HG03175 (cell line): Measurements from ENCODE around the gene NR4A1.

Source experiments
- ATAC-seq: cut with Tn5 transposase; IDR thresholded peaks from one replicate; pipeline ENCODE4 v1.9.1; 2021; ENCODE audit warnings: mild to moderate bottlenecking, moderate library complexity; ENCODE audit not compliant: unreplicated experiment

Gene NR4A1

DNA sequence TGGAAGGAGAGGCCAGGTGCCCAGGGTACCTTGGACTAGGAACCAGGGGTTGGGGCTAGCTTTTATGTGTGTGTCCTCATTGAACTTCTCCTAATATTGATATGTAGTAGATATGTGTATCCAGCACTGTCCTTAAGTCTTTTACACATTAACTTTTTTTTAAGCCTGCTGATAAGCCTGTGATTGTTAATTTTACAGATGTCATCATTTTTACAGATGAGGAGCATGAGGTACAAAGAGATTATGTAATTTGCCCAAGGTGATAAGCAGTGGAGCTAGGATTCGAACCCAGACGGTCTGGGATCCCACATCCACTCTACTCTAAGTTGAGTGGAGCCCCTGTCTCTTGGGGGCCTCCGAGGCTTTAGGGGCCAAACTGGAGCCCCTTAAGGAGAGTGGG is 10.2 kb upstream of the NR4A1 start:
- ATAC-seq = no peak

DNA sequence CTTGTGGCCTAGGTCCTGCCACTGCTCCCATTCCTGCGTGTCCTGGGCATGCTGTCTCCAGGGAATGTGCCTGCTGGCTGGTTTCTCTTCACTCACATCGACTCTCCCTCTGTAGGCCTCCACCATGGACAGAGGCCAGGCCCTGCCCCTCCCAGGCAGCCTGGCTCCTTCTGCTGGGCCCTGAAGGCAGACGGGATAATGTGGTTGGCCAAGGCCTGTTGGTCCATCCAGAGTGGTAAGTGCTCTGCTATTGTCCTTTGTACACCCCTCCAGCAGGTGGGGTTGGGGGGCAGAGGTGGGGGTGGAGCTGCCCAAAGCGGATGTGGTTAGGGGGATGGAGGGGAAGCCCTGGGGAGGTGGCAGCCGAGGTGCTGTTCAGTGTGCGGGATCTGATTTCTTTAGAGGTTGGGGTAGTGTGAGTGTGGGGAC is 9.5 kb upstream of the NR4A1 start:
- no peak for ATAC-seq

DNA sequence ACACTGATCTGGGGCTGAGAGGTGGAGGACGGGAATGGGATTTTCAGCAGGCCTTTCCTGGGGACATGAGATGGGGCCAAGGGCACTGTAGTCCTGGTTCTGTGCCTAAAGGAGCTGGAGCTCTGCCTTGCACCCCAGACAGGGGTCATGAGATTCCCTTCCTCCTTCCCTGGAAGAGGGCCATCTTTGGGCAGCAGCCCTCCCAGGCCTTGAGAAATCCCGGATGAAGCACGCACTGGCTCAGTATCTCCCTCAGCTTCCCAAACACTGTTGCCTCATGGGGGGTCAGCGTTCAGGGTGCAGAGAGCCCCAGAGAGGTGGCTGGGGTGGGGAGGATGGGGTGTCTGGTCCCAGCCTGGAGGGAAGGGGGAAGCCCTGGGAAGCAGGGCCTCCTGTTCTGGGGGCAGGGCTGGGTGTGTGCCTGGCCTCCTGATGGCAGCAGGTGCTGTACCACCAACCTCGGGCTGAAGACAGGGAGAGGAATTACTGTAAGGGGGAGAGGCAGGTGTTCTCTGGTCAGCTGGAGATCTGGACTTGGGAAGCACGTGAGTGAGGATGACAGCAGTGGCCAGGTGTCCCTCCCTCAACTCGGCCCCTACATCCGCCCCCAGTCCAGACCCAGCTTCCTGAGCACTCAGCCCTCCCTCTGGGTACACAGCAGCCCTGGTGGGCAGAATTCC is 8.4 kb upstream of the NR4A1 start:
- ATAC-seq = no peak

DNA sequence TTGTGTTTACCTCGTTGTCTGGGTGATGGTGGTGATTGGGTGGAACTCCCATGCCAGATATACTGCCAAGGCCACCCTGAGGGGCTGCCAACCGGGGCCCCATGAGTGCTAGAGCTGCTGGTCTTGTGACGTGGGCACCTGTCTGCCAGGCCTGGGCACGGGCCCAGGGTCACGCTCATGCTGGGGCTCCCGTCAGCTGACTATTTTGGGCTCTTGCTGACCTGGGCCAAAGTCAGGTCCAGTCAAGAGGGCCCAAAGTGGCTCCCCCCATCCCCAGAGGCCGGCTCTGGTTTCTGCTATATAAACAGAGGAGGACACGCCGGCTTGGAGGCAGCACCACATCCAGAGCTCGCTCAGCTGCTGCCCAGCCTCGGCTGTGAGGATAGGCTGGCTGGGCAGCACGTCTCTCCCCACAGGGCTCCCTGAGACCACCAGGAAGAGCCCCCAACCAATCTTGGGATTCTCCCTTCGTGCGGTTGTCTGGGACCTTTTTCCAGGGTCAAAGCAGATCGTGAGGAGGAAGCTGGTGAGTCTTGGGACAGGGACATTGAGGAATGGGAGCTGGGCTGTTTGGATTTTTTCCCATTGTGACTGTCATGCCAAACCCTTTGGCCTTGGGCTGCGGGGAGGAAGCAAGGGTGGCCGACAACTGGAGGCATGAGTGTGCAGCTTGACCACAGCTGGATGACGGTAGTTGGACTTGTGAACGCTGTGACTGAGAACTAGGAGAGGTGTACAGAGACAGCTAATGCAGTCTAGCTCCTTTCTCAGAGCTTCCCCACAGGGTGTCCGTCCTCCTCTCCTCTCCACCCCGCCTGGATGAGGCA is 7.6 kb upstream of the NR4A1 start:
- ATAC-seq = no peak

DNA sequence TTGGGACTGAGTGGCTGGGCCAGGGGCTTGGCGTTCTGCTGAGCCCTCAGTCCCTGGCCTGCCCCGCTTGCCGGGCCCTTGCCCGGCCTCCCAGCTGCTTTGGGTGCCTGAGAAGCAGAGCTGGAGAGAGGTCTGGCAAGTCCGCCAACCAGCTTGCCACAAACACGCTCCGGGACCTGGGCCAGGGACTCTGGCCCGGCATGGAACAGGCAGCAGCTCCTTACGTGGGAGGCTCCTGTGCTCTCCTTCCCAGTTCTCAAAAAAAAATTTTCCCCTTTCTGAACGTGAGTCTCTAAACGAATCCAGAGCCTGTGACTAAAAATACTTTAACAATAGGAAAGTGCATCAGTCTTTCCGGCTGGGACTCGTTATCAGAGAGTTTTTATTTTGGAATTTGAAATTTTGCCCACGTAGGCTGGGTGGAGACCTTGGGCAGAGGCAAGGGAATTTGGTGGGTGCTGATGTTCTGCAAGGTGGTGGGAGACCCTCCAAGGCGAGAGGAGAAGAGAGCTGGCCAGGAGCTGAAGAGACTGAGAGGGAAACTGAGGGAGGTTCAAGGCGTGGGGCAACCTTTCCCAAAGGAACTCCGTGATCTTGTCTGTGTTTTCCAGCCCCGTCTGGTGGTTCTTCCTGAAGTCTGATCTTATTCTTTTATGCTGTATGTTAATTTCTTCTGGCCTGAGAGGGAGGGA is 6.8 kb upstream of the NR4A1 start:
- no peak for ATAC-seq

DNA sequence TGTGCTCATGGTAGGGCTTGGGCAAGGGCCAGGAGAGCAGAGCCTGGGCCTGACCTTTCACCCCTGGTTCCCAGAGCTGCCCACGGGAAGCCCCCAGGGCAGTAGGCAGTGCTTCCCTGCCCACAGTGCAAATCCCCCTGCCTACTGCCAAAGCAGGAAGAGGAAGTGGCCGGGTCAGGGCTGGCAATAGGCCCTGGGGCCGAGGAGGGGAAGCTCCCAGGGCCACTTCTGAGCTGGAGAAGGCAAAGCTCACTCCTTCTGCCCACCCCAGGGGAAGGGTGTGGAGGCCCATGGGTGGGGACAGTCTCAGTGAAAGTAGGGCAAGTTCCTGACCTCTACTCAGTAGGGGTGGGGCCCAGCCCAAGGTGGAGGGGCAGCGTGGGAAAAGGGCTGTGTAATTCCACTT is 5.4 kb upstream of the NR4A1 start:
- no peak for ATAC-seq

DNA sequence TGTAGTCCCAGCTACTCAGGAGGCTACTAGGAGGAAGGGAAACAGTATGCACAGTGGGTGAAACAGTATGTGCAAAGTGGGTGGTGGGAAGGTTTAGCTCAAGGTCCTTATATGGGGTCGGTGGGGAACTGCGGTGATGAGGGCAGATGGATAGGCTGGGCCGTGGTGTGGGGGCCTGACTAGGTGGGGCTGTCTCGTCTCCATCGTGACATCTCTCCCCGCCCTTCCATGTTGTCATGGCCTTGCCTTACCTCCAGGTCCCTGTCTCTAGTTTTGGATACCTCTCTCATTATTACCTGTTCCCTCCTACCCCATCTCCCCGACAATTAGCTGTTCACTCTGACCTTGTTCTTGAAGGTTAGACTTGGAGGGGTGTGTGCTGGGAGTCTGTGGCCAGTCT is 4.4 kb upstream of the NR4A1 start:
- no peak for ATAC-seq

DNA sequence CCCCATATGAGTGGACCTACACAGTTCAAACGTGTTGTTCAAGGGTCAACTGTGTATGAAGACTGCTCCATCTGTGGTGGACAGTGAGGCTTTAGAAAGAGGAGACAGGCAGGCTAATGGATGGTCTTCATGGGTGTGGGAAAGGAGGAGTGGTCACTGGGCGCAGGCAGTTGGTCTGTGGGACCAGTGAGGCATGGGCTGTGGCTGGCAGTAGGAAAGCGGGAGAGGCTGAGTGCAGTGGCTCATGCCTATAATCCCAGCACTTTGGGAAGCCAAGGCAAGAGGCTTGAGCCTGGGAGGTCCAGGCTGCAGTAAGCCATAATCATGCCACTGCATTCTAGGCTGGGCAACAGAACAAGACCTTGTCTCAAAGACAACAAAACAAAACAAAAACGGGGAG is 2.0 kb upstream of the NR4A1 start:
- ATAC-seq = no peak

DNA sequence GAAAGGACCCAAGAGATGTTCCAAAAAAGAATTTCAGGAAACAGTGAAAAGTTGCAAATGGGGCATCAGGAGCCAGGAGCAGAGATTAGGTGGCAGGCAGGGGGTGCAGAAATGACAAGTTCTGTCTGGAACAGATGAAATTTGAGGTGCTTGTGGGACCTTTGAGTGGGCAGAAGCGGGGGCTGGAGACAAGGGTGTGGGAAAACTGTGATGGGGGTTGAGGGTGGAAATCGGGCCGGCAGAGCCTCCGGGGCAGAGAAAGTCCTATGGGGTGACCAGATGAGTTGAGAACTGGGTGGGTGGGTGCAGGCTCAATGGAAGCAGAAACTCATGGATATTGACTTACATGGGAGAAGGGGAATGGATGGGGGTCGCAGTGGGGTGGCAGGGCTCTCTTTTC is 1.6 kb upstream of the NR4A1 start:
- no peak for ATAC-seq

DNA sequence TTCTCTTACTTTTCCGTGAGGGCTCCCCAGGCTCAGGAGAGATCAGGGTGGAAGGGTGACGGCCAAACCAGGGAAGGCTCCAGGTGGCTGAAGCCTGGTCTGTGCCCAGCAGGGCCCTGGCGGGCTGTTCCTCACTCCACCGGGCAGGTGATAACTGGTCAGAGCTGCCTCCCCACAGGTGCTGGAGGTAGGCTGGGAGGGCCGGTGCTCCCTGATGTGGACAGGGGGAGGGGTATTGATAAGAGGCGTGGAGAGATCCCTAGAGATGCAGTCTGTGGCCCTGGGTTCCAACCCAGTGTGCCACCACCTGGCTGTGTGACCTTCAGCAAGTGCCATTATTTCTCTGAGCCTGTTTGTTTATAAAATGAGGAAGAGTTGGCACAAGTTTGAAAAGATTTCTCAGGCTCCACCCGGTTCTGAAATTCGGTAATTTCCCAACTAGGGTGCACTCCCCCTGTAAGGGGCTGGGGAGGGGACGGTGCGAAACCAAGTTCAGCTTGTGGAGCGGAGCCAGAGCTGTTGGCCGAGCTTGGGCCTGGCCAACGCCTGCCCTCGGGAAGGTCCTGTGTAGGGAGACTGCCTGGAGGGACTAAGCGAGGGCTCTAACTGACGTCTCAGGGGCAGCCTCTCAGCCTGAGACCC is 1.0 kb upstream of the NR4A1 start:
- no peak for ATAC-seq

DNA sequence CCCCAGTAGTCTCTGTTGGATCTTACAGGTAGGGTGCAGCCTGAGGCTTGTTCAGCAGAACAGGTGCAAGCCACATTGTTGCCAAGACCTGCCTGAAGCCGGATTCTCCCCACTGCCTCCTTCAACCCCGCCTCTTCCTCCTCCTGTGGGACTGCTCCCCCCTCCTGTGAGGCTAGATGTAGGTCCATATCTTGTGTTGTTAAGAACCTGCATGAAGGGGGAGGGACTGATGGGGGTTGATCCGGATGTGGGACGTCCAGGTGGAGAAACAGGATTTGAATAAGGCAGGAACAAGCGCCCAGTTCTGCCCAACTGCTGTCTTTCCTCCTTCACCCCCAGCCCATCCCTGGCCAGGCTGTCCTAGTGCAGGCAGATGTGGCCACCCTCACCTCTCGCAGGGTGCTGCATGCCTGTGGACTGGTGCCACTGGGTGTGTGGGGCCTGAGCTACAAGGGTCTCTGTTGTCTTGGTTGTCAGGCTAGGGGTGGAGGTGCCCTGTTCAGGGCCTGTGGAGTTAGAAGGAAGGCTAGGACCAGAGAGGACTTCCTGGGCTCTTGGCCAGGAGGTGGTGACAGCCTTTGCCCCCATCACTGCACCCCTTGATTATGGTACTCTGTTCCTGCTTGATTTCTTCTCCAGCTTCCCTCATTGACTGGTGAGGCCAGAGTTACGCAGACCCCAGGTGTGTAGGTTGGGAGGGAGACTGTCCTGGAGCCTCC is 1.4 kb downstream of the NR4A1 start:
- no peak for ATAC-seq

DNA sequence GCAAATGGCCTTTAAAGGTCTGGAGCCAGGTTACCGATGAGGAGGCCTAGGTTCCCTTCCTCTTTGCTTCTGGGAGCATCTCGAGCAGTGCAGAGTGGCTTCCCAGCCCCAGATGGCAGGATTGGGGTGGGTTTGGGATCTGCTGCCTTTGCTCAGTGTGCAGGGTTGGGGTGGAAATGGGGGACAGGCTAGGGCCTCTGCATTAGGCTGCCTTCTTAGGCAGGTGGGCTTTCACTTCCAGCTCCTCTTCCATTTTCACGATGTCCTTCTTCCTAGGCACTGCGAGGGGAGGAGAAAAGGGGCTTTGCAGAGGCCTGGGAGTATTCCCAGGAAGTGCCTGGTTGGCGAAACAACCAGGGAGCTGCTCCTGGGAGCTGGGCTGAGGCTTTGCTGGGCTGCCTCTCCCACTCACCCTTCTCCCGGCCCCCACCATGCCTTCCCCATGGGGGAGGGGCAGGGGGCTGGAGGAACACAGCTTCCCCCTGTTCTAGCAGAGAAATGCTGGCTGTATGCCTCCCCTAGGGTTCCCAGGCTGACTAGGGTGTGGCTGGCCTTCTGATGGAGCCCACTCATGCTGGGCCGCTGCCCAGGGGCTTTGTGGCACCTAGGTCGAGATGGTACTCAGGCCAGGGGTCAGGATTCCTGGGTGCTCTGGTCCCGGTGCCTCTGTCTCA is 2.4 kb downstream of the NR4A1 start:
- no peak for ATAC-seq

DNA sequence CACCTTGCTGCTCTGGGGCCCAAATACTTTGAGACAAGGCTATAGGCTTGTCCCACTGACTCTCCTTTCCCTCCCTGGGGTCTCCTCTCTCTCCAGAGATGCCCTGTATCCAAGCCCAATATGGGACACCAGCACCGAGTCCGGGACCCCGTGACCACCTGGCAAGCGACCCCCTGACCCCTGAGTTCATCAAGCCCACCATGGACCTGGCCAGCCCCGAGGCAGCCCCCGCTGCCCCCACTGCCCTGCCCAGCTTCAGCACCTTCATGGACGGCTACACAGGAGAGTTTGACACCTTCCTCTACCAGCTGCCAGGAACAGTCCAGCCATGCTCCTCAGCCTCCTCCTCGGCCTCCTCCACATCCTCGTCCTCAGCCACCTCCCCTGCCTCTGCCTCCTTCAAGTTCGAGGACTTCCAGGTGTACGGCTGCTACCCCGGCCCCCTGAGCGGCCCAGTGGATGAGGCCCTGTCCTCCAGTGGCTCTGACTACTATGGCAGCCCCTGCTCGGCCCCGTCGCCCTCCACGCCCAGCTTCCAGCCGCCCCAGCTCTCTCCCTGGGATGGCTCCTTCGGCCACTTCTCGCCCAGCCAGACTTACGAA is 3.1 kb downstream of the NR4A1 start:
- ATAC-seq = no peak

DNA sequence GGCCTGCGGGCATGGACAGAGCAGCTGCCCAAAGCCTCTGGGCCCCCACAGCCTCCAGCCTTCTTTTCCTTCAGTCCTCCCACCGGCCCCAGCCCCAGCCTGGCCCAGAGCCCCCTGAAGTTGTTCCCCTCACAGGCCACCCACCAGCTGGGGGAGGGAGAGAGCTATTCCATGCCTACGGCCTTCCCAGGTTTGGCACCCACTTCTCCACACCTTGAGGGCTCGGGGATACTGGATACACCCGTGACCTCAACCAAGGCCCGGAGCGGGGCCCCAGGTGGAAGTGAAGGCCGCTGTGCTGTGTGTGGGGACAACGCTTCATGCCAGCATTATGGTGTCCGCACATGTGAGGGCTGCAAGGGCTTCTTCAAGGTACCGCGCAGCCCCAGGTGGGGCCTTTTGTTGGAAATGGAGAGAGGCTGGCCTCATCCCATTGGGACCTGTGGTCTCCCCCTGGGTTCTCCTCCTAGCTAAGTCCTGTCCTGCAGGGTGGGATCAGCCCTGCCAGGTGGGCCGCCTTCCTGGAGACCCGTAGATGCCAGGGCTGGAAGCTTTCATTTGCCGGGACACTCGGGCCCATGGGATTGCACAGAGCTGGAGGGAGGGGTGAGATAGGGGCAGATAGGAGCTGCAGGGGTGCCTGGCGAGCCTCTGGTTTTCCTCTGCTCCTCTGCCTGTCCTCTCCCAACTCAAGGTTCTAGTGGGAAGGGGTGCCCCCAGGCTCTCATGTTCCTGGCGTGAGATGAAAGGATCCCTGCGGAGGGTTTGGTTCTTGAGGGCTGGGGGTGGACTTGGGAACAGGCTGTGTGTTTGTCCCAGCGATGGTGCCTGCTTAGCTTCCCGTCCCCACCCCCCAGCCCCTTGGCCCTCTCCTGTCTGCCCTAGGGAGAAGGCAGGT is 3.8 kb downstream of the NR4A1 start:
- ATAC-seq = no peak

DNA sequence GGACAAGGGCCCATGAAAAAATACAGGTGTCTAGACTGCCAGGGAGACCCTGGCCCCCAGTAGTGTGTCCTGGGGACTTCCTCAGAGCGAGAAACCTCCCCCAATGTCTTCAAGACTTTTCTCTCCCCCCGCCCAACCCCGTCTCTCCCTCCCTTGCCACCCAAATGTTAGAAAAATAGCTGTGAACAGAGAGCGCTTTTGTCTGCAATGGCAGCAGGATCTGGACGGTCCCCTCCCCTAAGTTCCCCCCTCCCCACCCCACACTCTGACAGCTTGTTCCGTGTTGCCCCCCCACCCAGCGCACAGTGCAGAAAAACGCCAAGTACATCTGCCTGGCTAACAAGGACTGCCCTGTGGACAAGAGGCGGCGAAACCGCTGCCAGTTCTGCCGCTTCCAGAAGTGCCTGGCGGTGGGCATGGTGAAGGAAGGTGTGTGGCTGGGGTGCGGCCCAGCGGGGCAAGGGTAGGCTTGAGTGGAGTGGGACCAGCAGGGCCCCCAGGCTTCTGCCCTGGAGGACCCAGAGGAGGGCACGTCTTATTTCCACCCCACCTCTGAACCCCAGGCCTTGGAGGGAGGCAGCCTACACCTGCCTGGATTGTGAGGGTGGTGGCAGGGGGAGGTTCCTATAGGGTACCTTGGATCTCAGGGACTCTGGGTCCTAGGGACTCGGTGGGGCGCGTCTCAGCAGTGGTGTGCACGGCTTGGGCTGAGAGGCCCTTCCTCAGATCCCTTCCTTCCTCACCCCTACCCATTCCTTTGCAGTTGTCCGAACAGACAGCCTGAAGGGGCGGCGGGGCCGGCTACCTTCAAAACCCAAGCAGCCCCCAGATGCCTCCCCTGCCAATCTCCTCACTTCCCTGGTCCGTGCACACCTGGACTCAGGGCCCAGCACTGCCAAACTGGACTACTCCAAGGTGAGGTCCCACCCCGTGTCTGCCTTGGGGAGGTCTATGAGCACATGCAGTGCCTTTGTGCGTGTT is 4.8 kb downstream of the NR4A1 start:
- ATAC-seq = no peak

DNA sequence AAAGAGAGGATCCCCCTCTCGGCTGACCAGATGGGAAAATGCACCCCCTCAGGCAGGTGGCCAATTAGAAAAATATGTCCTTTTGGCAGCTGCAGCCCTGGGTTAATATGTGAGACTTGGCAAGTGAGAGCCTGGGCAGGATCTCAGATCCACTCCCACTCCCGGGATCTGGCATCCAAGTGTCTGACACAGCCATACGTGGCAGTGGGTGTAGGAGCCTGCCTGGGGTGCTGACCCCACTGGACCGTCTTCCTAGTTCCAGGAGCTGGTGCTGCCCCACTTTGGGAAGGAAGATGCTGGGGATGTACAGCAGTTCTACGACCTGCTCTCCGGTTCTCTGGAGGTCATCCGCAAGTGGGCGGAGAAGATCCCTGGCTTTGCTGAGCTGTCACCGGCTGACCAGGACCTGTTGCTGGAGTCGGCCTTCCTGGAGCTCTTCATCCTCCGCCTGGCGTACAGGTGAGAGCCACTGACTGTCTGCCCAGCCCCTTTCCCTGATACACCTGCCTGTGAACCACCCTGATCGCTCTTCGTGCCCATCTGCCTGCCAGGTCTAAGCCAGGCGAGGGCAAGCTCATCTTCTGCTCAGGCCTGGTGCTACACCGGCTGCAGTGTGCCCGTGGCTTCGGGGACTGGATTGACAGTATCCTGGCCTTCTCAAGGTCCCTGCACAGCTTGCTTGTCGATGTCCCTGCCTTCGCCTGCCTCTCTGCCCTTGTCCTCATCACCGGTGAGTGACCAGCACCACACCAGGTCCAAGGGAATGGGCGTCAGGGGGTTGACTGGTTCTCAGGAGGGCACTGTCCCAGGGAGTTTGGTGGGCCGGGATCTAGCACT is 5.8 kb downstream of the NR4A1 start:
- ATAC-seq = no peak
